OCI-LY1 (cell line): ENCODE data around the gene PRDM9.

ENCODE experiments used
- CTCF ChIP-seq: fragments of 200-600 bp; sonication (generic), shearing (Covaris generic); IDR thresholded peaks from 2 replicates; pipeline ENCODE4 v1.5.1; 2017; ENCODE audit warnings: mild to moderate bottlenecking, antibody characterized with exemption, low read length, moderate library complexity, mixed read lengths
- EZH2 ChIP-seq: fragments of 200-600 bp; sonication (generic), shearing (Covaris generic); IDR thresholded peaks from 2 replicates; pipeline ENCODE4 v1.8.0; 2017; ENCODE audit warnings: borderline replicate concordance, mixed run types, mild to moderate bottlenecking, antibody characterized with exemption, low read length, moderate library complexity, mixed read lengths

GRCh38 chr5:23522553-23522952 is 15.1 kb downstream of the PRDM9 start:
- no peak for TF ChIP-seq CTCF
- no peak for TF ChIP-seq EZH2
